NCI-H446 treated with DMSO at 0.1 percent for 48 hours (cell line): ENCODE data around the gene RBMS1.
"Not testable (repeated sequence)": the region's sequence is repeated elsewhere in the genome, so short reads cannot be mapped to it uniquely, and the experiment has no call there.

ENCODE experiments used
- DNase-seq: peaks from one replicate; lab custom pipeline; 2025; lab: John Stamatoyannopoulos, UW

The RBMS1 gene

DNA sequence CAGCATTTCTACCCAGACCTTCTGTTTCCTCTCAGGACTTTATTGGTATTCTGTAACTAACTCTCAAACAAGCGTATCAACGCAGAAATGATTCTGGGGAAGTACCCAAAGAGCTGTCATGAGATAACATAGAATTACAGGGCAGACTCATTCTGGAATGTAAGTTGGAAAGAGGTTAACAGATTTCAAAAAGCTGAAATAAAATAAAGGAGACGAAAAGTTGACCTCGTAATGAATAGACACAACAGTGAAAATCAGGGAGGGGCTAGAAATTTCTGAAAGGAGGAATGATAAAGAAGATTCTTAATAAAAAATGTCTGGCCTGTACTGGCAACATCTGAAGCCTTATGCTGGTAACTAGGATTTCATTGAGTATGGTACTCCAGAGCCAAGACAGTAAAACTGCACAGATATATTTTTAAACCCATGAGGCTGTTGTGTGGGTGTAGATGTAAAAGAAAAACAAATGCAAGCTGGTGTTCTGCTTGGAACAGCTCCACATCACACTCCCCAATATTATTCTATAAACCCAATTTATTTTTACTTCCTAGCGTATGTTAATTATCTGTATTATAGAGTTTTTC is 23.9 kb downstream of the RBMS1 start:
- DNase-seq = no peak

- no peak for DNase-seq
Observed at GRCh38 chr2:160469164-160469563, 24.4 kb downstream of the RBMS1 start.

- no peak for DNase-seq
Observed at GRCh38 chr2:160467086-160467485, 26.5 kb downstream of the RBMS1 start.

GRCh38 chr2:160465406-160465805 is 28.2 kb downstream of the RBMS1 start:
- no peak for DNase-seq

DNA sequence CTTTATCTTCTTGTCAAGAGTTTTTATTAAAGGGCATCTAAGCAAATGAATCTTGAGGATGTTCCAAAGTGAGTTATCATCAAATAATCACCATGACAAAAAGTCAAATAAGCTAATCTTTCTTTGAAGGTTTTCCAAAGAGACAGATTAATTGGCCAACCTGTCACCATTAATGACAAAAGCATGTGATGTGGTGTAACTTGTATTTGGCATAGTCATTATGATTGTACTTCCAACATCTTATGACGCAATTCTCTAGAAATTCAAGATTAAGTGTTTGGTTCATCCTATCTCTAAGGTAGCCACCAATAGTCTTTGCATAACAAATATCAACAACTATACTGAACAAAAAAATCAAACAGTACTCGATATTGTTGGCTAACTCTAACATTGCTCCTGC is 28.6 kb downstream of the RBMS1 start:
- DNase-seq = no peak

- DNase-seq = no peak
Observed at GRCh38 chr2:160464017-160464416, 29.6 kb downstream of the RBMS1 start.

- no peak for DNase-seq
Observed at GRCh38 chr2:160463245-160463644, 30.4 kb downstream of the RBMS1 start.

DNA sequence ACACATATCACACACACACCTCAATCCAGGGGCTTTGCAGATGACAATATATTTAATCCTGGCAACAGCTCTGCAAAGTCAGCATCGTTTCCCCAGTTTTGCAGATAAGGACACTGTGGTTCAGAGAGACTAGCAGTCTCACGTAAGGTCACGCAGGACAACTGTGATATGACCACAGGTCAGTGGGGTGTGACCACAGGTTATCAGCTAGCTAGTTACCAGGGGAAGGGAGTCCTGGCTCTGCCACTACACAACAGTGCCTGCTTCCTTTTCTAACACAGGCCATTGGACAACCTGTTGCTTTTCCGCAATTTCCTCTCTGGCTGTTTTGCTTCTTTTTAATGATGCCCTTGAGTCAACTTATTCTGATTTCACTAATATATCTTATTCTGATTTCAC is 33.3 kb downstream of the RBMS1 start:
- no peak for DNase-seq

GRCh38 chr2:160459538-160460332 is 33.9 kb downstream of the RBMS1 start:
- no peak for DNase-seq

DNA sequence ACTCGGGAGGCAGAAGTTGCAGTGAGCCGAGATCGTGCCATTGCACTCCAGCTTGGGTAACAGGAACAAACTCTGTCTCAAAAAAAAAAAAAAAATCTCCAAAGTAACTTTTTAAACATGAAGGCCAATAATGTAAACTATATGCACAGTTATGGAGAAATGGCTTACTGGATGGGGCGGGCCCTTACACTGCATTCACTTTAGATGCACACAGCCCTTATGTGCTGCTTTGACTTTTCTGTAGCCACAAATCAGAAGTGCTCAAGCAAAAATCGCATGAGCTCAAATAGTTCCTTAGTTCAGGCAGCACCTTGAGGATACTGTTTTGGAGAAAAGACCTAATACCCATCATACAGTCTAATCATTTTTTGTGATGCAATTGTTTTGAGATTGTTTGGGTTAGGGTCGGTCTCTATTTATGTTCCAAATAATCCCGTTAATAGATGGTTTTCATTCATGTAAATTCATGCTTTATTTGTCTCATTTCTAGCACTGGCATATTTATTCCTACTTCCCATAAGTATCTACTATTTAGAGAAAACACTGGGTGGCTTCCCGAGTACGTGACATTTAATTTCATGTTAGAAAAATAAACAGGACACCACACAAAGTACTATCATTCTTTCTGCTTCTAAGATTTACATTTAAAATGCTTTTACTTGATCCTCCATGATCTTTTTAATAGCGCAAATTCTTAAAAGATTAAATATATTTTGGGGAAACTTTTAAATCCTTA is 34.7 kb downstream of the RBMS1 start:
- DNase-seq = no peak

- DNase-seq = no peak
Observed at GRCh38 chr2:160457588-160457987, 36.0 kb downstream of the RBMS1 start.

- no peak for DNase-seq
Observed at GRCh38 chr2:160454070-160454797, 39.4 kb downstream of the RBMS1 start.

DNA sequence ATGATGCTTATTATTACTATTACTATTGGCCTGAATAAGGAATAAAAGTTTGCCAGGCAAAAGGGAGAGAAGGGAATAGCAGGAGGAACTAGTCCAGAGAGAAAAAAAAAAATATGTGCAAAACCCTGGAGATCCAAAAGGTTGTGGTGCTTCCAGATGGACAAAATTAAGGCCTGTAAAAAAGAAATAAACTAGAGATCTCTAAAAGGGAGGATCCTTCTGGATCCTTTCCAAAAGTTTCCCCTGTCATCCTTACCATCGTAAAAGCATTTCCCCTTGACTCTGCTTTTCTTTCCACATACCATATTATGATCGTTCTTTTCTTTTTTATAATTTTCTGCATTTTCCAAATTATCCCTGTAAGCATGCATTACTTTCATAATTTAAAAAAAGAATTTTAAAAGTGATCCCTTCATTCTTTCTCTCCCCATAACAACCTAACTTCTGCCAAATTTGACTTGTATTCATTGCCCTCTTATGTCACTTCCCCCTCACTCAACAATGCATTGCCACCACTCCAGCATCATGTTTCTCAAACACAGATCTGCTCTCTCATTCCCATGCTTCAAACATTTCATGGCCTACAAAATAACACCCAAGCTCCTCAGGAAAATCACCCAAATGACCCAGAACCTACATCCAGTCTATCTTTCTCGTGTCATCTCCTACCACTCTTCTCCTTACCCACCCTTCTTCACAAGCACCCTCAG is 40.3 kb downstream of the RBMS1 start:
- no peak for DNase-seq

DNA sequence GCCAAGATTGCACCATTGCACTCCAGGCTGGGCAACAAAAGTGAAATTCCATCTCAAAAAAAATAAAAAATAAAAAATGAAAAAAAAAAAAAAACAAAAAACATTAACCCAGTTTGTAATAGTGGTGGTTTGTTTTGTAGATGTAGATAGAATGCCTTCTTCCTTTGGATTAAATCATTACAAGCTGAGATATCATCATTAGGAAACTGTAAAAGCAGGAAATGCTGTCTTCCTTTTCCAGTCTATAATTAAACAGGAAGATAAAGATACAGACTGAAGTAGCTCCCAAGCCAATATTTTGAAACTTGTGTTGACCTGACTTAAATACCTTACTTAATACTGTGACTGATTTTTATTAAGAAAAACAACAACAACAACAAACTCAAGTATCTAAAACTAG is 43.1 kb downstream of the RBMS1 start:
- no peak for DNase-seq

- not testable (repeated sequence) for DNase-seq
Observed at GRCh38 chr2:160448821-160449220, 44.8 kb downstream of the RBMS1 start.

DNA sequence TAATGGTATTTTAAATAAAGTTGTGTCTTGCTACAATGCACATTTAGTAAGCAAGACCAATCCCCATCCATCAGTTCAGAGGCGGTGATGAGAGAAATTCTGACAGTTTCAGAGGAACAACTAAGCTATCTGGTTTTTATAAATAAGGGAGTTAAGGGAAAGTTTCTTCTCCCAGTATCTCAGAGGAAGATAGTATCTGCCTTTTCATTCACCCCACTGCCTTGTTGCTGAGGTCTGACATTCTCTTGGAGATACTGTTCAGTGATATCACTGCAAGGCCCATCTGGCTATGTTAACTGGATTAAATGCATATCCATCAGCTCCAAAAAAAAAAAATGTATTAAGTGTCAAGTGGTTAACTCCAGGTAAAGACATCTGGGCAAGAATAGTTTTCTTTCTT is 47.9 kb downstream of the RBMS1 start:
- DNase-seq = no peak

GRCh38 chr2:160442603-160443002 is 51.0 kb downstream of the RBMS1 start:
- no peak for DNase-seq

- no peak for DNase-seq
Observed at GRCh38 chr2:160440888-160441287, 52.7 kb downstream of the RBMS1 start.

DNA sequence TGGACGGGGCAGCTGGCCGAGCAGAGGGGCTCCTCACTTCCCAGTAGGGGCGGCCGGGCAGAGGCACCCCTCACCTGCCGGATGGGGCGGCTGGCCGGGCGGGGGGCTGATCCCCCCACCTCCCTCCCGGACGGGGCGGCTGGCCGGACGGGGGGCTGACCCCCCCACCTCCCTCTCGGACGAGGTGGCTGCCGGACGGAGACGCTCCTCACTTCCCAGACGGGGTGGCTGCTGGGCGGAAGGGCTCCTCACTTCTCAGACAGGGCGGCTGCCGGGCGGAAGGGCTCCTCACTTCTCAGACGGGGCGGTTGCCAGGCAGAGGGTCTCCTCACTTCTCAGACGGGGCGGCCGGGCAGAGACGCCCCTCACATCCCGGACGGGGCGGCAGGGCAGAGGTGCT is 54.6 kb downstream of the RBMS1 start:
- DNase-seq = not testable (repeated sequence)

DNA sequence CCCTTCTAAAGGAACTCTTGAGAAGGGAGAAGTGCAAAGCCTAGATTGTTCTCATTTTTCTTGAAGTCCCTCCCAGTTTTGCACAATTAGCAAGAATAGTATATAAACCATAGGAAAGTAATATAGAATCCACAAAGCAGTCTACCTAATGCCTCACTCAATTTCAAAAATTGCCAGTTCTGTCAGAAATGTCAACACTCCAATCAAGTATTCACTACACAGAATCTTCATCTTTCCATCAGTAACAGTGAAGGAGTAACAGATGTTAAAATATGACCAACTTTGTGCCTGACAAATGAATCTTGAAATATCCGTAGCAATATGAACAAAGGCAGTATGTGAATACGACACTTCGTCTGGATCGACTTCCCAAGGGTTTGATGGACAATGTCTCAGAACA is 56.3 kb downstream of the RBMS1 start:
- DNase-seq = no peak

GRCh38 chr2:160434254-160434948 is 59.2 kb downstream of the RBMS1 start:
- DNase-seq = no peak
